B cell (primary cell): ENCODE results near the gene NCK2. TPM values are rescaled to one million over a fixed set of nuclear protein-coding genes. Genes with fewer than 3 reads are reported as not detected.
A peak's percentile ranks its signal among the peaks of the same experiment; 100 is the strongest.

ENCODE experiments used
- ATAC-seq: fragments of 200-7000 bp; cut with Tn5 transposase; one replicate; pipeline ENCODE4 v1.10.0; 2021; ENCODE audit warnings: low read depth, mild to moderate bottlenecking, moderate number of reproducible peaks, moderate library complexity
- CTCF ChIA-PET: fragments of 350-600 bp; sonication (Branson Sonifier 250); formaldehyde crosslinking; loops from one replicate; lab custom pipeline; 2021; ENCODE audit warnings: antibody characterized with exemption, inconsistent platforms; lab: Charles Lee
- POLR2A ChIA-PET: fragments of 350-600 bp; sonication (Branson Sonifier 250); formaldehyde crosslinking; loops from one replicate; lab custom pipeline; 2021; ENCODE audit warnings: antibody characterized with exemption; lab: Charles Lee
- DNase-seq: peaks from one replicate; pipeline ENCODE4 v3.0.0; 2013
- H2AFZ ChIP-seq: 2 replicates; pipeline ENCODE4 v1.6.1; 2012; ENCODE audit warnings: mild to moderate bottlenecking, low read depth, low read length; ENCODE audit not compliant: insufficient read depth, poor library complexity, severe bottlenecking
- H3K27ac ChIP-seq, 2 donors: 1 replicate in 1 of 2; 2 replicates in 1 of 2; pipeline ENCODE4 v1.5.1; 2012 to 2013; ENCODE audit warnings: low read length in 2 of 2, mild to moderate bottlenecking in 2 of 2, moderate library complexity in 1 of 2
- H3K27me3 ChIP-seq, 4 experiments: fragments of 200-600 bp in 1 of 4; sonication (generic) in 1 of 4; replicated peaks in 1 of 4; 1 replicate in 2 of 4; 2 replicates in 2 of 4; pipeline versions ENCODE4 v1.6.1 to v1.7.0; 2013 to 2016; ENCODE audit warnings: low read length in 3 of 4, mild to moderate bottlenecking in 2 of 4, mixed read lengths in 1 of 4, moderate library complexity in 1 of 4; ENCODE audit not compliant: insufficient read depth in 4 of 4, control insufficient read depth in 3 of 4; ENCODE audit errors: control extremely low read depth in 1 of 4
- H3K36me3 ChIP-seq, 2 experiments: replicated peaks in 1 of 2; 1 replicate in 1 of 2; 2 replicates in 1 of 2; pipeline versions ENCODE4 v1.6.1 to v1.7.1; 2013; ENCODE audit warnings: low read length in 1 of 2; ENCODE audit not compliant: insufficient read depth in 2 of 2, control insufficient read depth in 1 of 2; ENCODE audit errors: control extremely low read depth in 1 of 2, extremely low read depth in 1 of 2
- H3K4me1 ChIP-seq, 2 donors: fragments of 200-600 bp in 1 of 2; sonication (generic) in 1 of 2; 1 replicate in 1 of 2; 2 replicates in 1 of 2; pipeline versions ENCODE4 v1.5.1 to v1.6.1; 2013 to 2017; ENCODE audit warnings: low read length in 2 of 2; ENCODE audit not compliant: control insufficient read depth in 2 of 2, insufficient read depth in 2 of 2
- H3K4me2 ChIP-seq: replicated peaks from 2 replicates; pipeline ENCODE3; 2012; ENCODE audit warnings: mild to moderate bottlenecking, low read depth, low read length; ENCODE audit not compliant: poor library complexity, severe bottlenecking
- H3K4me3 ChIP-seq, 5 experiments: fragments of 200-600 bp in 1 of 5; sonication (generic) in 1 of 5; 1 replicate in 3 of 5; 2 replicates in 2 of 5; pipeline versions ENCODE4 v1.5.1 to v1.7.0; 2011 to 2016; ENCODE audit warnings: low read length in 4 of 5, mild to moderate bottlenecking in 4 of 5, low read depth in 2 of 5, control low read depth in 1 of 5, moderate library complexity in 1 of 5; ENCODE audit not compliant: insufficient read depth in 1 of 5; ENCODE audit errors: control extremely low read depth in 1 of 5, extremely low read depth in 1 of 5
- H3K79me2 ChIP-seq: fragments of 200-600 bp; sonication (generic); one replicate; pipeline ENCODE4 v1.6.0; 2016; ENCODE audit warnings: low read length; ENCODE audit not compliant: control insufficient read depth, insufficient read depth
- H3K9ac ChIP-seq: fragments of 200-600 bp; sonication (generic); 2 replicates; pipeline ENCODE4 v1.6.1; 2017; ENCODE audit warnings: mild to moderate bottlenecking, low read length, moderate library complexity
- H3K9me3 ChIP-seq, 3 donors: one replicate each; pipeline versions ENCODE4 v1.6.1 to v1.7.1; 2013; ENCODE audit warnings: low read length in 2 of 3; ENCODE audit not compliant: control insufficient read depth in 2 of 3, insufficient read depth in 1 of 3; ENCODE audit errors: control extremely low read depth in 1 of 3
- H4K20me1 ChIP-seq: 2 replicates; pipeline ENCODE4 v1.6.0; 2012; ENCODE audit warnings: mild to moderate bottlenecking, low read length; ENCODE audit not compliant: insufficient read depth, control insufficient read depth, poor library complexity, severe bottlenecking
- H3K27ac Mint-ChIP-seq: one replicate; pipeline ENCODE4 v1.8.0; 2021; ENCODE audit warnings: mixed read lengths
- H3K27me3 Mint-ChIP-seq: one replicate; pipeline ENCODE4 v1.8.0; 2021; ENCODE audit warnings: mixed read lengths
- H3K4me1 Mint-ChIP-seq: one replicate; pipeline ENCODE4 v1.8.0; 2021; ENCODE audit warnings: mixed read lengths
- H3K4me3 Mint-ChIP-seq: one replicate; pipeline ENCODE4 v1.8.0; 2021; ENCODE audit warnings: mixed read lengths
- H3K9me3 Mint-ChIP-seq: one replicate; pipeline ENCODE4 v1.8.0; 2022; ENCODE audit warnings: mixed read lengths; ENCODE audit not compliant: insufficient read depth
- CTCF ChIP-seq: fragments of 200-600 bp; IDR thresholded peaks from one replicate; pipeline ENCODE4 v1.8.0; 2022; ENCODE audit warnings: antibody characterized with exemption, mild to moderate bottlenecking
- EZH2 ChIP-seq: IDR thresholded peaks from 2 replicates; pipeline ENCODE4 v1.6.1; 2012; ENCODE audit warnings: borderline replicate concordance, low read depth, mild to moderate bottlenecking, moderate library complexity, low read length; ENCODE audit not compliant: insufficient read depth, poor library complexity, severe bottlenecking
- WGBS: methylation state at CpG from one replicate; pipeline ENCODE4 v1.1.5; 2013; ENCODE audit warnings: missing lambda C conversion rate; ENCODE audit not compliant: insufficient coverage; 5-methylcytosine and 5-hydroxymethylcytosine counted together
- intact Hi-C: fragments of 100-400 bp; cut with micrococcal nuclease; formaldehyde crosslinking; loops from one replicate; pipeline ENCODE4 v1.10.0; 2022
- polyA plus RNA-seq: library from polyadenylated mRNA; depleted of rRNA; stranded (reverse); fragments of >200 nt; gene quantifications from 2 replicates; pipeline ENCODE4 v1.2.3, GENCODE V29; 2012
- total RNA-seq, 2 donors: library from RNA; stranded (reverse); fragments of 120-200 nt in 1 of 2; gene quantifications; 1 replicate in 1 of 2; 2 replicates in 1 of 2; pipeline versions ENCODE4 v1.2.3 to v1.2.4, GENCODE V29; 2013 to 2022

NCK2 gene
- total and polyA plus RNA-seq, 2 donors (not counting 1 experiment from before 2014, with no cell fraction given) = 64.2 to 72.3 TPM

GRCh38 chr2:105827351-105828096, 82.8 kb downstream of the NCK2 start:
- no peaks in the 10 kb centered on the region for H3K27me3 Mint-ChIP-seq
- H3K36me3 ChIP-seq = peaks cover 0 to 31% of the 10 kb centered on the region in 2 experiments
- H3K27ac ChIP-seq = peak overlapping the region in 1 of 2 donors; percentile 64
- peaks cover 2 to 15% (median 6%) of the 10 kb centered on the region in 3 donors for H3K9me3 ChIP-seq
- intact Hi-C loops = no loop called here
- peak overlapping the region; percentile 74 for H3K27ac Mint-ChIP-seq
- H3K4me1 Mint-ChIP-seq = peaks cover 60% of the 10 kb centered on the region
- ChIA-PET POLR2A (no interaction called here), CTCF (interaction anchor here (0.6 to 1.6 kb wide), 3 partner anchors 9 to 96 kb away, joined by 3 to 6 read pairs (median 3); no protein-coding TSS in a partner anchor)
- TF ChIP-seq CTCF = no peak
- TF ChIP-seq EZH2 = no peak
- no peak overlapping the region for H3K4me2 ChIP-seq
- no peak overlapping the region for H3K4me3 Mint-ChIP-seq
- ATAC-seq (no peak), DNase-seq (no peak)
- peaks cover 18 to 20% of the 10 kb centered on the region in 2 donors for H3K4me1 ChIP-seq
- H3K27me3 ChIP-seq = no peaks in the 10 kb centered on the region
- no peak overlapping the region for H2AFZ ChIP-seq
- no peak overlapping the region for H3K9ac ChIP-seq
- peaks cover 8% of the 10 kb centered on the region for H4K20me1 ChIP-seq
- peaks cover 6% of the 10 kb centered on the region for H3K9me3 Mint-ChIP-seq
- WGBS = no CpG with 5 or more reads among the region's 1 CpG
- H3K4me3 ChIP-seq = no peak overlapping the region
- H3K79me2 ChIP-seq = peaks cover 89% of the 10 kb centered on the region

GRCh38 chr2:105828558-105828957, 83.8 kb downstream of the NCK2 start:
- H3K4me3 ChIP-seq = no peak overlapping the region
- H3K4me2 ChIP-seq = no peak overlapping the region
- peaks cover 7% of the 10 kb centered on the region for H3K9me3 Mint-ChIP-seq
- POLR2A ChIA-PET = interaction anchor here (0.6 kb wide), 1 partner anchor 15 kb away, joined by 3 read pairs; no protein-coding TSS in a partner anchor
- no peak overlapping the region for H3K4me3 Mint-ChIP-seq
- peaks cover 89% of the 10 kb centered on the region for H3K79me2 ChIP-seq
- H3K9ac ChIP-seq = no peak overlapping the region
- H2AFZ ChIP-seq = no peak overlapping the region
- CTCF ChIA-PET = interaction anchor here (0.7 to 1.6 kb wide), 2 partner anchors 13 to 31 kb away, joined by 3 to 6 read pairs; no protein-coding TSS in a partner anchor
- H3K27ac ChIP-seq = peak overlapping the region; percentile 18 to 73
- H3K27ac Mint-ChIP-seq = peak overlapping the region; percentile 79
- ATAC-seq (peak; percentile 33), DNase-seq (no peak)
- peaks cover 0 to 22% of the 10 kb centered on the region in 2 experiments for H3K36me3 ChIP-seq
- peaks cover 14 to 15% of the 10 kb centered on the region in 2 donors for H3K4me1 ChIP-seq
- H3K9me3 ChIP-seq = peaks cover 2 to 21% (median 11%) of the 10 kb centered on the region in 3 donors
- peaks cover 56% of the 10 kb centered on the region for H3K4me1 Mint-ChIP-seq
- H3K27me3 ChIP-seq = no peaks in the 10 kb centered on the region
- intact Hi-C loops = no loop called here
- TF ChIP-seq EZH2 (no peak), CTCF (no peak)
- no peaks in the 10 kb centered on the region for H3K27me3 Mint-ChIP-seq
- H4K20me1 ChIP-seq = peaks cover 8% of the 10 kb centered on the region
